Liver (tissue), 9 donors: ENCODE data around the gene ARHGAP35. TPM values are rescaled to one million over a fixed set of nuclear protein-coding genes. Genes with fewer than 3 reads are reported as not detected.
"Not testable (repeated sequence)": the region's sequence is repeated elsewhere in the genome, so short reads cannot be mapped to it uniquely, and the experiment has no call there.

Source experiments
- DNase-seq: peaks from one replicate; pipeline ENCODE4 v3.0.0-alpha.2; 2017; ENCODE audit warnings: low spot score
- H3K27ac ChIP-seq, 2 donors: one replicate each; pipeline ENCODE4 v1.7.0; 2013; ENCODE audit warnings: inconsistent platforms in 2 of 2, low read length in 2 of 2, control low read depth in 1 of 2, low read depth in 1 of 2, mild to moderate bottlenecking in 1 of 2
- H3K27me3 ChIP-seq, 4 donors: one replicate each; pipeline versions ENCODE4 v1.6.1 to v1.7.0; 2013; ENCODE audit warnings: low read length in 3 of 4, inconsistent platforms in 1 of 4, mild to moderate bottlenecking in 1 of 4, moderate library complexity in 1 of 4; ENCODE audit not compliant: control insufficient read depth in 4 of 4, insufficient read depth in 4 of 4
- H3K36me3 ChIP-seq, 4 donors: one replicate each; pipeline versions ENCODE4 v1.6.1 to v1.7.0; 2013; ENCODE audit warnings: low read length in 3 of 4, mild to moderate bottlenecking in 3 of 4, low read depth in 1 of 4, moderate library complexity in 1 of 4; ENCODE audit not compliant: control insufficient read depth in 4 of 4, insufficient read depth in 3 of 4
- H3K4me1 ChIP-seq, 4 donors: one replicate each; pipeline versions ENCODE4 v1.6.1 to v1.7.0; 2013; ENCODE audit warnings: low read length in 3 of 4, mild to moderate bottlenecking in 3 of 4, moderate library complexity in 1 of 4; ENCODE audit not compliant: control insufficient read depth in 4 of 4, insufficient read depth in 4 of 4
- H3K4me3 ChIP-seq, 3 donors: one replicate each; pipeline versions ENCODE4 v1.6.1 to v1.7.0; 2013; ENCODE audit warnings: low read length in 3 of 3, control low read depth in 1 of 3, low read depth in 1 of 3, mild to moderate bottlenecking in 1 of 3
- H3K9ac ChIP-seq, 2 donors: one replicate each; pipeline ENCODE4 v1.7.0; 2013; ENCODE audit warnings: low read length in 2 of 2, mild to moderate bottlenecking in 2 of 2, moderate library complexity in 2 of 2, control low read depth in 1 of 2, low read depth in 1 of 2
- H3K9me3 ChIP-seq, 4 donors: one replicate each; pipeline versions ENCODE4 v1.6.1 to v1.7.0; 2013; ENCODE audit warnings: low read length in 3 of 4; ENCODE audit not compliant: control insufficient read depth in 4 of 4
- EGR1 ChIP-seq, 2 donors: IDR thresholded peaks; 2 replicates each; pipeline ENCODE4 v1.6.1; 2016 to 2018; ENCODE audit warnings: antibody characterized with exemption in 2 of 2, low read depth in 2 of 2
- FOXA1 ChIP-seq: IDR thresholded peaks from 2 replicates; pipeline ENCODE4 v1.6.1; 2016; ENCODE audit warnings: antibody characterized with exemption
- FOXA2 ChIP-seq: IDR thresholded peaks from 2 replicates; pipeline ENCODE4 v1.6.1; 2016; ENCODE audit warnings: antibody characterized with exemption
- GABPA ChIP-seq, 2 donors: IDR thresholded peaks in 1 of 2; conservative IDR thresholded peaks in 1 of 2; 2 replicates each; pipeline ENCODE4 v1.6.1; 2016; ENCODE audit warnings: antibody characterized with exemption in 2 of 2, mild to moderate bottlenecking in 1 of 2, moderate library complexity in 1 of 2
- HNF4A ChIP-seq, 2 donors: conservative IDR thresholded peaks; 2 replicates each; pipeline ENCODE4 v1.6.1; 2016; ENCODE audit warnings: antibody characterized with exemption in 2 of 2, mild to moderate bottlenecking in 2 of 2
- HNF4G ChIP-seq: IDR thresholded peaks from 2 replicates; pipeline ENCODE4 v1.6.1; 2016; ENCODE audit warnings: antibody characterized with exemption
- JUND ChIP-seq, 2 donors: IDR thresholded peaks; 2 replicates each; pipeline ENCODE4 v1.6.1; 2016; ENCODE audit warnings: antibody characterized with exemption in 2 of 2
- NR2F2 ChIP-seq: IDR thresholded peaks from 2 replicates; pipeline ENCODE4 v1.6.1; 2016; ENCODE audit warnings: antibody characterized with exemption
- RAD21 ChIP-seq, 2 donors: IDR thresholded peaks; 2 replicates each; pipeline ENCODE4 v1.6.1; 2016; ENCODE audit warnings: antibody characterized with exemption in 2 of 2, mild to moderate bottlenecking in 2 of 2
- RXRA ChIP-seq, 2 donors: IDR thresholded peaks; 2 replicates each; pipeline ENCODE4 v1.6.1; 2017 to 2018; ENCODE audit warnings: antibody characterized with exemption in 2 of 2, mild to moderate bottlenecking in 1 of 2
- SP1 ChIP-seq: IDR thresholded peaks from 2 replicates; pipeline ENCODE4 v1.6.1; 2018; ENCODE audit warnings: antibody characterized with exemption, mild to moderate bottlenecking
- TAF1 ChIP-seq: conservative IDR thresholded peaks from 2 replicates; pipeline ENCODE4 v1.6.1; 2016; ENCODE audit warnings: antibody characterized with exemption, mild to moderate bottlenecking
- YY1 ChIP-seq: IDR thresholded peaks from 2 replicates; pipeline ENCODE4 v1.6.1; 2016; ENCODE audit warnings: antibody characterized with exemption, mild to moderate bottlenecking
- WGBS: extraction: QIAGEN DNeasy Blood & Tissue Kit; methylation state at CpG from one replicate; pipeline ENCODE4 v1.1.7; 2013; 5-methylcytosine and 5-hydroxymethylcytosine counted together
- polyA plus RNA-seq, 2 donors: library from polyadenylated mRNA; stranded (reverse) in 1 of 2; unstranded in 1 of 2; fragments of 200-250 nt in 1 of 2; fragments of >200 nt in 1 of 2; fragmentation: Nextera tagmentation in 1 of 2; extraction: Ambion mirVana in 1 of 2; gene quantifications; one replicate each; pipeline versions ENCODE4 v1.2.1 to v1.2.3, GENCODE V29; 2013 to 2015
- total RNA-seq, 2 donors: library from RNA; depleted of rRNA; stranded (reverse); fragments of >200 nt; gene quantifications; one replicate each; pipeline ENCODE4 v1.2.3, GENCODE V29; 2014
- TF ChIP-seq, protein P1 (sequence below): fragments of 150-350 bp; IDR thresholded peaks from 2 replicates; pipeline ENCODE4 v1.5.1; 2017; ENCODE audit warnings: improper control_type of control experiment, low read depth, low read length; ENCODE audit not compliant: missing input control
- TF ChIP-seq, protein P2 (sequence below): IDR thresholded peaks from 2 replicates; pipeline ENCODE4 v1.6.1; 2016; ENCODE audit warnings: antibody characterized with exemption
- TF ChIP-seq, protein P3 (sequence below): IDR thresholded peaks from 2 replicates; pipeline ENCODE4 v1.6.1; 2016; ENCODE audit warnings: antibody characterized with exemption
- TF ChIP-seq, protein P4 (sequence below): IDR thresholded peaks from 2 replicates; pipeline ENCODE4 v1.6.1; 2016; ENCODE audit warnings: antibody characterized with exemption, mild to moderate bottlenecking
- TF ChIP-seq, protein P5 (sequence below): IDR thresholded peaks from 2 replicates; pipeline ENCODE4 v1.6.1; 2016; ENCODE audit warnings: antibody characterized with exemption
- donor health status: healthy.
- donor health status: healthy.
- donor health status: healthy.
- donor health status: healthy.
- donor health status: healthy.

The ARHGAP35 gene
- total and polyA plus RNA-seq, 4 donors = 15.5 to 49.2 (median 21.7) TPM

DNA sequence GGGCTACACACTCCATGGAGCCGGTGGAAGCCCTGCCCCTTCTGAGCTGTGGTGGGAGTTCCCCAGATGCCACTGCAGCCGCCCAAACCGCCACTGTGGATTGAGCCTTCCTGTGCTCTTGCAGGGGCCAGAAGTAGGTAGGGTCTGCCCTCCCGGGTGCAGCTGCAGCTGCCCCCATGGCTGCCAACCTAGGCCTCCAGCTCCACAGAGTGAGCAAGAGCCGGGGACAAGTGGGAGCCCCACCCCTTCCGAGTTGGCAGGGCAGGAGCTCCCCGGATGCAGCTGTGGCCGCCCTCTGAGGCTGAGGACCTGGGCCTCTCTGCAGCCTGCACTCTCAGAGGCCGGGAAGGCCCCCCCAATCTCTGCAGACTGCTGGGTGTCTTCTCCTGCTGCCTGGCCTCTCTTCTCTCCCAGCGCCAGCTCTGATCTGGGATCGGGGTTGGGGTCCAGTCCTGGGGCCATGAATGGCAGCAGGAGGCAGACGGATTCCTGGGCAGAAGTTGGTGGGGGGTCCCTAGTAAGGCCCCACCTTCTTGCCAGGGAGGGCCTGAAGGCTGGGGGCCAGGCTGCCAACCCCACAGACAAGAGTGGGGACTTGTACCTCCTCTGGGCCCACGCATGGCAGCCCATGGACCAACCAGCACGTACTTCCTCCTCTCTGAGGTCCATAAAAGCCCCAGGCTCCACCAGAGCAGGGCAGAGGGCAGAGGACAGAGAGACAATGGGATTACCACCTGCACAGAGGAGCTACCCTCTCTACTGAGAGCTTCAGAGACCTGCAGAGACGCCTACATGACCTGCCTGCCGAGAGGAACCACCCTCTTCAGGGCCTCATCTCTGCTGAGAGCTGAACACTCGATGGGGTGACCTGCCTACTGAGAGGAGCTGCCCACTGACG is 39.0 kb upstream of the ARHGAP35 start:
- TF ChIP-seq HNF4A (conservative IDR thresholded peaks at IDR 0.05) = no peak
- no peak for TF ChIP-seq RAD21 (IDR thresholded peaks at IDR 0.05)
- no peak for TF ChIP-seq TAF1
- no peak for TF ChIP-seq SP1
- no peak for TF ChIP-seq GABPA (IDR thresholded peaks at IDR 0.05 in 1 of 2, conservative IDR thresholded peaks at IDR 0.05 in 1 of 2)
- TF ChIP-seq YY1 = no peak
- no peak for TF ChIP-seq FOXA1
- TF ChIP-seq, protein P1, sequence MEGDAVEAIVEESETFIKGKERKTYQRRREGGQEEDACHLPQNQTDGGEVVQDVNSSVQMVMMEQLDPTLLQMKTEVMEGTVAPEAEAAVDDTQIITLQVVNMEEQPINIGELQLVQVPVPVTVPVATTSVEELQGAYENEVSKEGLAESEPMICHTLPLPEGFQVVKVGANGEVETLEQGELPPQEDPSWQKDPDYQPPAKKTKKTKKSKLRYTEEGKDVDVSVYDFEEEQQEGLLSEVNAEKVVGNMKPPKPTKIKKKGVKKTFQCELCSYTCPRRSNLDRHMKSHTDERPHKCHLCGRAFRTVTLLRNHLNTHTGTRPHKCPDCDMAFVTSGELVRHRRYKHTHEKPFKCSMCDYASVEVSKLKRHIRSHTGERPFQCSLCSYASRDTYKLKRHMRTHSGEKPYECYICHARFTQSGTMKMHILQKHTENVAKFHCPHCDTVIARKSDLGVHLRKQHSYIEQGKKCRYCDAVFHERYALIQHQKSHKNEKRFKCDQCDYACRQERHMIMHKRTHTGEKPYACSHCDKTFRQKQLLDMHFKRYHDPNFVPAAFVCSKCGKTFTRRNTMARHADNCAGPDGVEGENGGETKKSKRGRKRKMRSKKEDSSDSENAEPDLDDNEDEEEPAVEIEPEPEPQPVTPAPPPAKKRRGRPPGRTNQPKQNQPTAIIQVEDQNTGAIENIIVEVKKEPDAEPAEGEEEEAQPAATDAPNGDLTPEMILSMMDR = no peak
- no peak for TF ChIP-seq HNF4G
- no peak for TF ChIP-seq EGR1 (IDR thresholded peaks at IDR 0.05; ENCODE audit: low read depth in 2 of 2)
- TF ChIP-seq, protein P2, sequence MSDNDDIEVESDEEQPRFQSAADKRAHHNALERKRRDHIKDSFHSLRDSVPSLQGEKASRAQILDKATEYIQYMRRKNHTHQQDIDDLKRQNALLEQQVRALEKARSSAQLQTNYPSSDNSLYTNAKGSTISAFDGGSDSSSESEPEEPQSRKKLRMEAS = no peak
- no peak for TF ChIP-seq JUND (IDR thresholded peaks at IDR 0.05)
- TF ChIP-seq, protein P3, sequence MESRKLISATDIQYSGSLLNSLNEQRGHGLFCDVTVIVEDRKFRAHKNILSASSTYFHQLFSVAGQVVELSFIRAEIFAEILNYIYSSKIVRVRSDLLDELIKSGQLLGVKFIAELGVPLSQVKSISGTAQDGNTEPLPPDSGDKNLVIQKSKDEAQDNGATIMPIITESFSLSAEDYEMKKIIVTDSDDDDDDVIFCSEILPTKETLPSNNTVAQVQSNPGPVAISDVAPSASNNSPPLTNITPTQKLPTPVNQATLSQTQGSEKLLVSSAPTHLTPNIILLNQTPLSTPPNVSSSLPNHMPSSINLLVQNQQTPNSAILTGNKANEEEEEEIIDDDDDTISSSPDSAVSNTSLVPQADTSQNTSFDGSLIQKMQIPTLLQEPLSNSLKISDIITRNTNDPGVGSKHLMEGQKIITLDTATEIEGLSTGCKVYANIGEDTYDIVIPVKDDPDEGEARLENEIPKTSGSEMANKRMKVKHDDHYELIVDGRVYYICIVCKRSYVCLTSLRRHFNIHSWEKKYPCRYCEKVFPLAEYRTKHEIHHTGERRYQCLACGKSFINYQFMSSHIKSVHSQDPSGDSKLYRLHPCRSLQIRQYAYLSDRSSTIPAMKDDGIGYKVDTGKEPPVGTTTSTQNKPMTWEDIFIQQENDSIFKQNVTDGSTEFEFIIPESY = no peak
- TF ChIP-seq RXRA (IDR thresholded peaks at IDR 0.05) = no peak
- no peak for TF ChIP-seq NR2F2
- no peak for TF ChIP-seq FOXA2
- TF ChIP-seq, protein P4, sequence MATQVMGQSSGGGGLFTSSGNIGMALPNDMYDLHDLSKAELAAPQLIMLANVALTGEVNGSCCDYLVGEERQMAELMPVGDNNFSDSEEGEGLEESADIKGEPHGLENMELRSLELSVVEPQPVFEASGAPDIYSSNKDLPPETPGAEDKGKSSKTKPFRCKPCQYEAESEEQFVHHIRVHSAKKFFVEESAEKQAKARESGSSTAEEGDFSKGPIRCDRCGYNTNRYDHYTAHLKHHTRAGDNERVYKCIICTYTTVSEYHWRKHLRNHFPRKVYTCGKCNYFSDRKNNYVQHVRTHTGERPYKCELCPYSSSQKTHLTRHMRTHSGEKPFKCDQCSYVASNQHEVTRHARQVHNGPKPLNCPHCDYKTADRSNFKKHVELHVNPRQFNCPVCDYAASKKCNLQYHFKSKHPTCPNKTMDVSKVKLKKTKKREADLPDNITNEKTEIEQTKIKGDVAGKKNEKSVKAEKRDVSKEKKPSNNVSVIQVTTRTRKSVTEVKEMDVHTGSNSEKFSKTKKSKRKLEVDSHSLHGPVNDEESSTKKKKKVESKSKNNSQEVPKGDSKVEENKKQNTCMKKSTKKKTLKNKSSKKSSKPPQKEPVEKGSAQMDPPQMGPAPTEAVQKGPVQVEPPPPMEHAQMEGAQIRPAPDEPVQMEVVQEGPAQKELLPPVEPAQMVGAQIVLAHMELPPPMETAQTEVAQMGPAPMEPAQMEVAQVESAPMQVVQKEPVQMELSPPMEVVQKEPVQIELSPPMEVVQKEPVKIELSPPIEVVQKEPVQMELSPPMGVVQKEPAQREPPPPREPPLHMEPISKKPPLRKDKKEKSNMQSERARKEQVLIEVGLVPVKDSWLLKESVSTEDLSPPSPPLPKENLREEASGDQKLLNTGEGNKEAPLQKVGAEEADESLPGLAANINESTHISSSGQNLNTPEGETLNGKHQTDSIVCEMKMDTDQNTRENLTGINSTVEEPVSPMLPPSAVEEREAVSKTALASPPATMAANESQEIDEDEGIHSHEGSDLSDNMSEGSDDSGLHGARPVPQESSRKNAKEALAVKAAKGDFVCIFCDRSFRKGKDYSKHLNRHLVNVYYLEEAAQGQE = no peak
- TF ChIP-seq, protein P5, sequence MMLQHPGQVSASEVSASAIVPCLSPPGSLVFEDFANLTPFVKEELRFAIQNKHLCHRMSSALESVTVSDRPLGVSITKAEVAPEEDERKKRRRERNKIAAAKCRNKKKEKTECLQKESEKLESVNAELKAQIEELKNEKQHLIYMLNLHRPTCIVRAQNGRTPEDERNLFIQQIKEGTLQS = no peak
- DNase-seq = no peak
- H3K27ac ChIP-seq = no peak overlapping the region

DNA sequence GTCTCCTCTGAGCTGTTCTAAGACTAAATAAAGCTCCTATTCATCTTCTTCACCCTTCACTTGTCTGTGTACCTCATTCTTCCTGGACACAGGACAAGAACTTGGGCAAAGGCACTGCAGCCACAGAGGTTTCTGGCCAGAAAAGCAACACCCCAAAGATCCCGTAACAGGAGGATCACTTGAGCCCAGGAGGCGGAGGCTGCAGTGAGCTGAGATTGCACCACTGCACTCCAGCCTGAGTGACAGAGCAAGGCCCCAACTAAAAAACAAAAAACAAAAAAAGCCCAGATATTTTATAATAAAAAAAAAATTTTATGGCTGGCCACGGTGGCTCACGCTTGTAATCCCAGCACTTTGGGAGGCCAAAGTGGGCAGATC is 38.4 kb upstream of the ARHGAP35 start:
- 96% methylated on average over 4 of the region's 4 CpGs for WGBS
- H3K27ac ChIP-seq = not testable (repeated sequence)

More for the DNA sequence above, 39.0 kb upstream of the ARHGAP35 start:
- H3K36me3 ChIP-seq = no peaks in the 10 kb centered on the region
- WGBS = 84% methylated on average over 18 of the region's 18 CpGs
- H3K9ac ChIP-seq = no peak overlapping the region
- H3K27me3 ChIP-seq = no peaks in the 10 kb centered on the region
- H3K4me1 ChIP-seq = no peaks in the 10 kb centered on the region
- no peak overlapping the region for H3K4me3 ChIP-seq
- H3K9me3 ChIP-seq = no peaks in the 10 kb centered on the region

More for the DNA sequence above, 38.4 kb upstream of the ARHGAP35 start:
- H3K27me3 ChIP-seq, H3K4me3 ChIP-seq, H3K36me3 ChIP-seq, H3K9me3 ChIP-seq, H3K4me1 ChIP-seq, DNase-seq, H3K9ac ChIP-seq: not testable (repeated sequence)
